ENCODE measurements around the gene WHRN. TPM values are rescaled to one million over a fixed set of nuclear protein-coding genes. Genes with fewer than 3 reads are reported as not detected.

Gene WHRN
- total RNA-seq, 1 experiment from 2014 or later, result 19.8 TPM

DNA sequence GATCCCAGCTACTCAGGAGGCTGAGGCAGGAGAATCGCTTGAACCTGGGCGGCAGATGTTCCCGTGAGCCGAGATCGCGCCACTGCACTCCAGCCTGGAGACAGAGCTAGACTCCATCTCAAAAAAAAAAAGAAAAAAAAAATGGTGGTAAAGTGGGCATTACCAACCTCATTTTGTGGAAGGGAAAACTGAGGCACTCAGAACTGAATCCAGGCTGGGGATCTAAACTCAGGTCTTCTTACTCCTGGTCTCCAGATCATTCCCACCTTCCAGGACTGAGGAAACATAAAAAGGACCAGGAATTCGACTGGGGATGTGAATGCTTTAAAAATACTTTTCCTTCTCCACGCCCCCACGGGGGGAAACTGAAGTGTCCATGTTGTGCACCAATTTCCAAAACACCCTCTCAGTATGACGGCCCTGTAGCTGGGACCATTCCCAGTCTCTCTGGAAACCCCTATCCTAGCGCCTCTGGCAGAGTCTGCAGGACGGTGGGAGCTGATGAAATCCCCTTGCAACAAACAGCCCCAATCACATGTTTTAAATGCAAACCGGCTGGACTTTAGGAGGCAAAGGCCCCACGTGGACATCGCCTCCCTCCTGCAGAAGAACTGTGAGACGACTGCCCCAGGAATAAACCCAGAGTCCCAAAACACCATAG, 108.6 kb downstream of the WHRN start:
- no peaks in the 10 kb centered on the region for H3K9me3 ChIP-seq (ENCODE audit: insufficient read depth, low read depth)
- H4K20me1 ChIP-seq (ENCODE audit: insufficient read depth), result 0 out of 2 replicates have a peak, but pooled peaks cover 4% of the 10 kb centered on the region
- H3K4me3 ChIP-seq, result peak overlapping the region; percentile 80; the same call in 1 of the 2 replicates
- H2AFZ ChIP-seq, result no peak overlapping the region
- no peak for DNase-seq
- TF ChIP-seq, protein P1, sequence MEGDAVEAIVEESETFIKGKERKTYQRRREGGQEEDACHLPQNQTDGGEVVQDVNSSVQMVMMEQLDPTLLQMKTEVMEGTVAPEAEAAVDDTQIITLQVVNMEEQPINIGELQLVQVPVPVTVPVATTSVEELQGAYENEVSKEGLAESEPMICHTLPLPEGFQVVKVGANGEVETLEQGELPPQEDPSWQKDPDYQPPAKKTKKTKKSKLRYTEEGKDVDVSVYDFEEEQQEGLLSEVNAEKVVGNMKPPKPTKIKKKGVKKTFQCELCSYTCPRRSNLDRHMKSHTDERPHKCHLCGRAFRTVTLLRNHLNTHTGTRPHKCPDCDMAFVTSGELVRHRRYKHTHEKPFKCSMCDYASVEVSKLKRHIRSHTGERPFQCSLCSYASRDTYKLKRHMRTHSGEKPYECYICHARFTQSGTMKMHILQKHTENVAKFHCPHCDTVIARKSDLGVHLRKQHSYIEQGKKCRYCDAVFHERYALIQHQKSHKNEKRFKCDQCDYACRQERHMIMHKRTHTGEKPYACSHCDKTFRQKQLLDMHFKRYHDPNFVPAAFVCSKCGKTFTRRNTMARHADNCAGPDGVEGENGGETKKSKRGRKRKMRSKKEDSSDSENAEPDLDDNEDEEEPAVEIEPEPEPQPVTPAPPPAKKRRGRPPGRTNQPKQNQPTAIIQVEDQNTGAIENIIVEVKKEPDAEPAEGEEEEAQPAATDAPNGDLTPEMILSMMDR (conservative IDR thresholded peaks at IDR 0.05), result no peak
- no peak for TF ChIP-seq EZH2 (IDR thresholded peaks at IDR 0.05; ENCODE audit: low read depth)
- intact Hi-C loops (cut with micrococcal nuclease; ENCODE audit: unreplicated experiment), result loop anchor here (5.0 kb wide), 1 partner anchor 49 kb away; no protein-coding TSS in a partner anchor
- H3K27ac ChIP-seq, result no peak overlapping the region
- H3K27me3 ChIP-seq (ENCODE audit: insufficient read depth, low read depth), result no peaks in the 10 kb centered on the region
- no peaks in the 10 kb centered on the region for H3K36me3 ChIP-seq (ENCODE audit: low read depth)
- BruUV-seq (replicated peaks), result no TSS peak
- no peaks in the 10 kb centered on the region for H3K9me2 ChIP-seq (ENCODE audit: insufficient read depth)
- H3K4me1 ChIP-seq (replicated peaks; ENCODE audit: insufficient read depth), result peaks cover 18% of the 10 kb centered on the region
- no peaks in the 10 kb centered on the region for H3K79me2 ChIP-seq (ENCODE audit: low read depth)
- ChIA-PET POLR2A (ENCODE audit: unreplicated experiment) (no interaction called here), CTCF (interaction anchor here (0.6 kb wide), 1 partner anchor 717 kb away, joined by 4 read pairs; no protein-coding TSS in a partner anchor)
- H3K4me2 ChIP-seq, result peak overlapping the region; percentile 78
- peaks cover 18% of the 10 kb centered on the region; the same call in 1 of the 2 replicates for H3F3A ChIP-seq (ENCODE audit: insufficient read depth, low read depth)

DNA sequence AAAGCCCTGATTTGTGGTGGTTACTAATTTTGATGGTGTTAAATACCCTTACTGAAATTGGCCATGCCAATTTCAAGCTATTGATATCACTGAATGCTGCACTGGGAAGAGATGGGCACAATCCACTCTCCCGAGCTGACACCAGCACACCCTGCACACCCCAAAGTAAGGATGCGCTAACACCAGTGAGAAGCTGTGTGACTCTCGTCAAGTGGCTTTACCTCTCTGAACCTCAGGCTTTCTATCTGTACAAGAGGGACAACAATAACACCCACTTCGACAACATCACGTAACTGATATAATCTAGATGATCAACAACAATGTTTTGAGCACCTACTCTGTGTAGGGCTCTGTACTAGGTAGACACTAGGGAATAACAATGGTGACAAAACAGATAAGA, 109.5 kb downstream of the WHRN start:
- no peaks in the 10 kb centered on the region for H3K36me3 ChIP-seq (ENCODE audit: low read depth)
- H3K4me1 ChIP-seq (replicated peaks; ENCODE audit: insufficient read depth), result peaks cover 18% of the 10 kb centered on the region
- intact Hi-C loops (cut with micrococcal nuclease; ENCODE audit: unreplicated experiment), result loop anchor here (5.0 kb wide), 1 partner anchor 48 kb away; no protein-coding TSS in a partner anchor
- no peaks in the 10 kb centered on the region for H3K9me2 ChIP-seq (ENCODE audit: insufficient read depth)
- H3K4me3 ChIP-seq, result no peak overlapping the region
- TF ChIP-seq EZH2 (IDR thresholded peaks at IDR 0.05; ENCODE audit: low read depth), result no peak
- TF ChIP-seq, protein P1 (conservative IDR thresholded peaks at IDR 0.05), result no peak
- 0 out of 2 replicates have a peak, but pooled peaks cover 4% of the 10 kb centered on the region for H4K20me1 ChIP-seq (ENCODE audit: insufficient read depth)
- no peaks in the 10 kb centered on the region for H3K79me2 ChIP-seq (ENCODE audit: low read depth)
- POLR2A ChIA-PET (ENCODE audit: unreplicated experiment), result no interaction called here
- no peak overlapping the region for H3K4me2 ChIP-seq
- H2AFZ ChIP-seq, result no peak overlapping the region
- no peaks in the 10 kb centered on the region for H3K27me3 ChIP-seq (ENCODE audit: insufficient read depth, low read depth)
- H3K9me3 ChIP-seq (ENCODE audit: insufficient read depth, low read depth), result no peaks in the 10 kb centered on the region
- CTCF ChIA-PET, result interaction anchor here (0.6 to 0.7 kb wide), 2 partner anchors 247 to 716 kb away, joined by 4 read pairs; no protein-coding TSS in a partner anchor
- BruUV-seq (replicated peaks), result no TSS peak
- no peak overlapping the region for H3K27ac ChIP-seq
- no peak for DNase-seq
- peaks cover 18% of the 10 kb centered on the region; the same call in 1 of the 2 replicates for H3F3A ChIP-seq (ENCODE audit: insufficient read depth, low read depth)

DNA sequence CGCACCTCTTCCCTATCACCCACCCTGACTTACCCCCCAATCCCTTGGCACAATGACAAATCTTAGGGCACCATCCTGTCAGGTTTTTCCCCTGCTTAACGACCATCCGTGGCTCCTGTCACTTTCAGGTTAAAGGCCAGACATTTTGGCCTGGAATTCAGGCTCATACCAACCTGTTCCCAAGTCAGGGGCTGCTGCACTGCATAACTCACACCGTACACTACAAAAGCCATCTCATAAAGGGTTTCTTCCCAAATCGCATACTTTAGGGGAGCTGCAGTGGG, 110.0 kb downstream of the WHRN start:
- H3K4me1 ChIP-seq (replicated peaks; ENCODE audit: insufficient read depth), result peaks cover 18% of the 10 kb centered on the region
- ChIA-PET POLR2A (ENCODE audit: unreplicated experiment) (interaction anchor here (0.6 kb wide), 2 partner anchors 10 to 1566 kb away, joined by 3 to 4 read pairs; no protein-coding TSS in a partner anchor), CTCF (no interaction called here)
- H3K36me3 ChIP-seq (ENCODE audit: low read depth), result no peaks in the 10 kb centered on the region
- H3K9me2 ChIP-seq (ENCODE audit: insufficient read depth), result no peaks in the 10 kb centered on the region
- no peaks in the 10 kb centered on the region for H3K79me2 ChIP-seq (ENCODE audit: low read depth)
- H3K27me3 ChIP-seq (ENCODE audit: insufficient read depth, low read depth), result no peaks in the 10 kb centered on the region
- H3K27ac ChIP-seq, result no peak overlapping the region
- H4K20me1 ChIP-seq (ENCODE audit: insufficient read depth), result 0 out of 2 replicates have a peak, but pooled peaks cover 4% of the 10 kb centered on the region
- no peak overlapping the region for H2AFZ ChIP-seq
- TF ChIP-seq, protein P1 (conservative IDR thresholded peaks at IDR 0.05), result no peak
- no peak for TF ChIP-seq EZH2 (IDR thresholded peaks at IDR 0.05; ENCODE audit: low read depth)
- BruUV-seq (replicated peaks), result no TSS peak
- intact Hi-C loops (cut with micrococcal nuclease; ENCODE audit: unreplicated experiment), result loop anchor here (5.0 kb wide), 1 partner anchor 48 kb away; no protein-coding TSS in a partner anchor
- no peak overlapping the region for H3K4me3 ChIP-seq
- no peak overlapping the region for H3K4me2 ChIP-seq
- no peak for DNase-seq
- peaks cover 18% of the 10 kb centered on the region; the same call in 1 of the 2 replicates for H3F3A ChIP-seq (ENCODE audit: insufficient read depth, low read depth)
- H3K9me3 ChIP-seq (ENCODE audit: insufficient read depth, low read depth), result no peaks in the 10 kb centered on the region

Measured in PC-9 (cell line).